Sigmoid colon (tissue), 4 donors: ENCODE measurements around the gene HTRA3.
A peak's percentile ranks its signal among the peaks of the same experiment; 100 is the strongest.

ENCODE experiments used
- CTCF ChIP-seq, 4 experiments: fragments of 450-650 bp in 3 of 4; fragments of 200-600 bp in 1 of 4; IDR thresholded peaks; one replicate each; pipeline ENCODE4 v1.5.1; 2016 to 2019; ENCODE audit warnings: antibody characterized with exemption in 4 of 4, mild to moderate bottlenecking in 3 of 4, moderate library complexity in 2 of 4
- EP300 ChIP-seq, 4 donors: sonication (generic); formaldehyde crosslinking; IDR thresholded peaks; one replicate each; pipeline ENCODE4 v1.6.1; 2017; ENCODE audit warnings: antibody characterized with exemption in 4 of 4
- POLR2A ChIP-seq, 2 donors: fragments of 450-650 bp; IDR thresholded peaks; one replicate each; pipeline ENCODE4 v1.6.1; 2016; ENCODE audit warnings: antibody characterized with exemption in 2 of 2, mild to moderate bottlenecking in 2 of 2, moderate library complexity in 2 of 2
- POLR2AphosphoS5 ChIP-seq, 4 donors: sonication (generic); formaldehyde crosslinking; IDR thresholded peaks; one replicate each; pipeline ENCODE4 v1.6.1; 2017; ENCODE audit warnings: antibody characterized with exemption in 4 of 4

GRCh38 chr4:8326206-8326605, 56.7 kb downstream of the HTRA3 start:
- TF ChIP-seq CTCF (IDR thresholded peaks at IDR 0.05) (no peak), POLR2A (IDR thresholded peaks at IDR 0.05) (no peak), POLR2AphosphoS5 (IDR thresholded peaks at IDR 0.05) (peak in 1 of 4 donors; percentile 11), EP300 (IDR thresholded peaks at IDR 0.05) (no peak)
